Stimulated activated naive CD4-positive, alpha-beta T cell treated with Interleukin-2 at 50 U/mL for 16 hours (primary cell): ENCODE results near the gene ERN1.

Experiments
- DNase-seq: peaks from one replicate; lab custom pipeline; 2025; lab: John Stamatoyannopoulos, UW

The ERN1 gene

DNA sequence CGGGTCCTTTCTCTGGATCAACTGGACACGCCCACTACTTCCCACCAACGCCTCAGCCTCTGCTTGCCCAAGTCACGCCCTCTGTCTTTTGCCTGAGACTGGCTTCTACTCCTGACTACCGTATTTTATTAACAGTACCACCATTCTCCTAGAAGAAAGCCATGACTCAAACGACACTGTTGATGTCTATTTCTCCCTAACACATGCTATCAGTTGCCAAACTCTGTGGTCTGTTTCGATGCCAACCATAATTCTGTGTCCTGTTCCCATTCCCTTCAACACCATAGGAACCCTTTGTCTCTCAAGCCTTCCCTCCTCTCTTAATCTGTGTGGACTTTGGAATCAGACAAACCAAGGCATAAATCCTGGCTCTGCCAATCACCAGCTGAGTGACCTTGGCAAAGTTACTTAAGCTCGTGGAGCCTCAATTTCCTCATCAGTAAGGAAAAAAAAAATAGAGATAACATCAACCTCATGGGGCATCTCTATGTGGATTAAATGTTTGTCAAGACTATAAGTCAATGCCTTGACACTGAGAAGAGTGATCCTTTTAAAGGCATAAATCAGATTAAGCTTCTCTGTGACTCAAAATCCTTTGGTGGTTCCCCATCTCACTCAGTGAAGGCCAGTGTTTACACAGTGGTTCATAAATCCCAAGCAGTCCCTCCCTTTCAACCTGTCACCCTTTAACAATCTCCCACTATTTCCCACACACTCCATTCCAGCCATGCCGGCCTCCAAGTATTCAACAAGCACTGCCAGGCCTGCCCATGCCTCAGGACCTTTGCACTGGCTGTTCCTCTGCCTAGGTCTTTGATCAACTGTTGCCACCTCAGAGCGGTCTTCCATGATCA is 45.6 kb downstream of the ERN1 start:
- DNase-seq, result no peak

GRCh38 chr17:64083563-64084085 is 46.3 kb downstream of the ERN1 start:
- no peak for DNase-seq

GRCh38 chr17:64083093-64083492 is 46.9 kb downstream of the ERN1 start:
- DNase-seq, result no peak

GRCh38 chr17:64081802-64082799 is 47.8 kb downstream of the ERN1 start:
- peak; percentile 51 for DNase-seq

- DNase-seq, result no peak
Measured at GRCh38 chr17:64080174-64080618, 49.7 kb downstream of the ERN1 start.

- no peak for DNase-seq
Measured at GRCh38 chr17:64077379-64077778, 52.6 kb downstream of the ERN1 start.

- no peak for DNase-seq
Measured at GRCh38 chr17:64075913-64076312, 54.0 kb downstream of the ERN1 start.

- DNase-seq, result no peak
Measured at GRCh38 chr17:64074704-64075426, 55.1 kb downstream of the ERN1 start.

DNA sequence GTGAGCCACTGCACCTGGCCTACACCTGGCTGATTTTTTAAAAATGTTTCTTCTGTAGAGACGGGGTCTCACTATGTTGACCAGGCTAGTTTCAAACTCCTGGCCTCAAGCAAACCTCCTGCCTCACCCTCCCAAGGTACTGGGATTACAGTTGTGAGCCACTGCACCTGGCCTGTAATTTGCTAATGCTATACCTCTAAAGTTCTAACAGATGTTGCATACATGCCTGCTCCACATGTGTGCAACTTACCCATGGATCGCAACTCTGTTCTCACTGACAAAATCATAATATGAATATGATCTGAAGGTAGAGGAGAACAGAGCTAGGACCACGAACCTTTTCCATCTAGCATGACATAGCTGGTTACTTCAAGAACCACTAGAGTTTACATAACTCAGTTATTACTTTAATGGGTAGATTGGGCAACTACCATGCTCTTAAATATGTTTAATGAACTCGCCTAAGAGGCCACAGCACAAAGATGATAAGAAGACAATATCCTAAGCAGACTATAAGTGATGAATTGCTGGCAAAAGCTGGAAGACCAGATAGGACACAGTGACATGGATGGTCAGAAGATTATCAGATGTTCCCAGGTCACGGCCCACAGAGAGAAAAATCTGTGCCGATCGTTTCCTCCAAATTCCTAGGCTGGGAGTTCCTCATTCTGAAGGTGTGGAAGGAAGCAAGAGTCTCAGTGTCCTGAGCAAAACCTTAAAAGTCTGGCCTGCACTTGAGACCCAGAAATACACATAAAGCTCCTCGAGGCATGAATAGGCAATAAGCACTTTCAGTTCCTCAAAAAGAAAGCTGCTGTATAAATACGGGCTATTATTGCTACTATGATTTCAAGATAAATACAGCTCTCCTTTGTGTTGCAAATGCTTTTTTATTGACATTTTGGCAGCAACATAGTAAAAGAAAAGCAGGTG is 55.9 kb downstream of the ERN1 start:
- no peak for DNase-seq

GRCh38 chr17:64071111-64071510 is 58.8 kb downstream of the ERN1 start:
- DNase-seq, result no peak

DNA sequence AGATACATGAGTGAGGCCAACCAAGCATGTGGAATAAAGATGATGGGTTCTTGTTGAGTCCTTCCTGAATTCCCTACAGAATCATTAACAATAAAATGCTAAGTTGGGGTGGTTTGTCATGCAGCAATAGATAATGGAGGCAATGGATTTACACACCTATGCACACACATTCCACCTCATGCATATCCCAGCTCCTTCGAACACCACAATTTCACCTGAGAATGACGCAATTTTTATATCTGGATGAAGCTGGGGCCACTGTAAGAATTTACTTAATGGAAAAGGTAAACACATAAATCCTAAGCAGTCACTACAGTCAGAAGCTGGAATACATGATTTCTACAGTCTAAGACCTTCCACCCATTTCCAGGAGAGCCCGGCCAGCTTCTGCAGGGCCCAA is 59.7 kb downstream of the ERN1 start:
- DNase-seq, result no peak

DNA sequence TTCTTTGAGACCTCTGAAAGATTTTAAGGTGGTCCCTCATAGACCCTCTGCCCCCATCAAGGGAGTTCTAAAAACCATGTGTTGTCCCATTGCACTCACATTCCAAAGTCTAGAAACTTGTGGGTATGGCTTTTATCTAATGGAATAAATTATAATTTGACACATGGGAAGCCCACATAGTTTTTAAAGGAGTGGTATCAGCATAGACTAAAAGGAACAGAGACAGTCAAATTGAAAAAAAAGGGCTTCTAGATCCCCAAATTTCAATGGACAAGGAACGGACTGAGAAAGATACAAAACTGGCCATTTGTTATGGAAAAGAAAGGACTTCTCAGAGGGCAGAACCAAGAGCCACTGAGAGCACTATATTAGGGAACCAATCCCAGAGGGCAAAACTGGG is 60.8 kb downstream of the ERN1 start:
- no peak for DNase-seq

- DNase-seq, result no peak
Measured at GRCh38 chr17:64067657-64068056, 62.3 kb downstream of the ERN1 start.

DNA sequence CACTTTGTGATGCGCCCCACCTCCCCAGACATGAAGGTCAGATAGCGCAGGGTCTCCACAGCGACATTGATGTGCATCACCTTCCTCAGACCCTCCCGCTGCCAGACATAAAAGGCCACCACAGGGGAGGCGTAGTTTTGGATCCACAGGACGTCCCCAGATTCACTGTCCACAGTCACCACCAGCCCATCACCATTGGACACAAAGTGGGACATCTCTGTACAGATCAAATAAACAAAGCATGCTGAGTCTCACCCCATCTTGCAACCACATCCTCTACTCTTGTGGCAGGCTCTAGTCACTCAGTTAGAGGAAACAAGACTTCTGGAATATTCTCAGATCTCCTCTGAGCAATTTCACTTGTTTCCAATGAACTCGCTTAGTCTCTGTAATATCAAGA is 63.2 kb downstream of the ERN1 start:
- peak; percentile 25 for DNase-seq

DNA sequence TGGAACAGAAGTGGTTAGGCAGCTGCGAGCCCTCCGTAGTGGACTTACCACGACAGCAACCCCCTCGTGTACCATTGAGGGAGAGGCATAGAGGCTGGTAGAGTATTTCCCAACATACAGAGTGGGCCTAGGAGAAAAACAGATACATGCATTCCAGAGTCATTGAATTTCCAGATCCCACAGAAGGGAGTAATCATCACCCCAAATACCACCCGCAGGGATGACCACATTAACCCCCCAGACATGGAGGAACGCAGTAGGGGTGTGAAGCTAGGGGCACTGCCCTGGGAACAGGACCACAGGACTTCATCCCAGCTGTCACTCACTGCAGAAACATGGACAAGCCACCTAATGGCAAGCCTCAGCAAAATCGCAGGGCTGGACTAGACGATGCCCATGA is 64.8 kb downstream of the ERN1 start:
- DNase-seq, result no peak

- no peak for DNase-seq
Measured at GRCh38 chr17:64064331-64064730, 65.6 kb downstream of the ERN1 start.

DNA sequence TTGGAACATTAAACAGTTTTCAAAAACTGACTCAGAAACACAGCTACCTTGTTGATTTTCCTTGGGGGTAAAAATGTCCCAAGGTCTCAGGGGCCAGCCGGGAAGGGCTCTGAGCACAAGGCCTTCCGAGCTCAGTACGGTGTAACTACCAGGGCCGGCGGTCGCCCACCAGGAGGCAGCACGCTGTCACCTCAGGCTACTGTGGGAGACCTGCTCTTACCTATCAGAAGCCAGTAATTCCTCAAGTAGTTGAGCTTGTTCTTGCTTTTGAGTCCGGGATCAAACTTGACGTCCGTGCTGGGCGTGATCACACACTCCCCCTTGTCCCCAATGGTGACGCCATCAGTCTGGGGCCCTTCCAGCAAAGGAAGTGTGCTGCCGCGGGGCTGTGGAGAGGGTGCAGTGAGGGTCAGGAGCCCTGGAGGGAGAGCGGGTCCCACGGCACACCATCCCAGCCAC is 66.1 kb downstream of the ERN1 start:
- DNase-seq, result peak; percentile 56

- no peak for DNase-seq
Measured at GRCh38 chr17:64063088-64063487, 66.9 kb downstream of the ERN1 start.

- peak; percentile 38 for DNase-seq
Measured at GRCh38 chr17:64061178-64061898, 68.6 kb downstream of the ERN1 start.

DNA sequence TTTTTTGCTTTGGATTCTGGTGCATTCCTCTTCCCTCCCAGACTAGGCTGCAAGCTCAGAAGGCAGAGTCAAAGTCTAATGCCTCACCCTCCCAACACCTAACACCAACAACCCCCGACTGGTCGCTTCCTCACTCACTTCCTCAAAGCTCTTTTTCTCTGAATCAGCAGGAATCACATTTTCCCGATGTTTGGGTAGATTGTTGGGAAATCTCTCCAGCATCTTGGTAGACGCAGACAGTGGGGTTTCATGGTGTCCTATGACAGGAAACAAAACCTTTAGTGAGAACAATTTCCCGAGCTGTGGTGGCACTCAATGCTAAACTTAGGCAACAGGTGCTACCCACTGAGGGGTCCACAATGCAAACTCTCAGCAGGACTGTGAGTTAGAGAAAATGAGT is 69.6 kb downstream of the ERN1 start:
- DNase-seq, result no peak
